Stimulated activated effector memory CD8-positive, alpha-beta T cell treated with anti-CD3 and anti-CD28 coated beads, Interleukin-12 subunit alpha, Interleukin-12 subunit beta, amount 100 ng/mL, for 72 hours (primary cell): ENCODE data around the gene SLC9C1.

Experiments
- ATAC-seq: fragments of 150-1000 bp; cut with Tn5 transposase; 2 replicates; pipeline ENCODE4 v1.10.0; 2021
- DNase-seq, 2 donors: peaks; one replicate each; pipeline ENCODE4 v3.0.0; 2021 to 2022; ENCODE audit warnings: low spot score in 2 of 2
- H3K27ac Mint-ChIP-seq: one replicate; pipeline ENCODE4 v1.8.0; 2022; ENCODE audit warnings: mild to moderate bottlenecking, mixed read lengths
- H3K36me3 Mint-ChIP-seq: one replicate; pipeline ENCODE4 v1.8.0; 2022; ENCODE audit warnings: mild to moderate bottlenecking, mixed read lengths
- H3K4me1 Mint-ChIP-seq: one replicate; pipeline ENCODE4 v1.8.0; 2022; ENCODE audit warnings: mixed read lengths
- H3K4me3 Mint-ChIP-seq: one replicate; pipeline ENCODE4 v1.8.0; 2022; ENCODE audit warnings: mild to moderate bottlenecking, mixed read lengths
- H3K9me3 Mint-ChIP-seq: one replicate; pipeline ENCODE4 v1.8.0; 2022; ENCODE audit warnings: mixed read lengths

SLC9C1 gene

DNA sequence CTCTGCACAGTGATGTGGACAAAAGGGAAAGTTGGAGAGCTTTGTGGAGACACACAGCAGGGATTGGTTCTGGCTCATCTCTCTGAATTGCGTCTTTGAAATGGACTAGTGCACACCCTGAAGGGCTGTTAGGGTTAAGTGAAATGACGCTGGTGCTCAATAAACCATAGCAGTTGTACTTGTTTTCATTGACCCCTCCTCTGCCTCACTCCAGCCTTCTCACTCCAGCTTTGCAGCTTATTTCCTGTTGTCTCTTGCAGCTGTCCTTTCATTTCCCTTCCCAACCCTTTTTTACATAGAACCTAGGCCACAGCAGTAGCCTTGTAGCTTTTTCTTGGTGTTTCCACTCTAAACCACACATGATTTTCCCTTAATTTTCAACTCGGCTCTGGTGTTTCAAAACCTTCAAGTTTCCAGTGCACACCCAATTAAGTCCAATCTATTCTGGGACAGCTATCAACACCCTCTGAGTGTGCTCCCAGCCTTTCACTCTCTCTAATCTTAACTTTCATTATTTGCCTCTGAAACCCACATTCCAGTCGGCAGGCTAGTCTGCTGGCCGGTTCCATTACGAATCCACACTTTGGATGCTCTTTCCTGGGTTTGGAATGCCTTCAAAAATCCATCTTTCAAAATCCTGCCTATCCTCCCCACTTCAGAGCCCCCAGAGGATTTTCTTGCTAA, 201.4 kb downstream of the SLC9C1 start:
- H3K4me1 Mint-ChIP-seq = peaks cover 6% of the 10 kb centered on the region
- H3K9me3 Mint-ChIP-seq = no peaks in the 10 kb centered on the region
- no peak overlapping the region for H3K27ac Mint-ChIP-seq
- H3K4me3 Mint-ChIP-seq = no peak overlapping the region
- H3K36me3 Mint-ChIP-seq = no peaks in the 10 kb centered on the region
- DNase-seq (no peak), ATAC-seq (no peak)

DNA sequence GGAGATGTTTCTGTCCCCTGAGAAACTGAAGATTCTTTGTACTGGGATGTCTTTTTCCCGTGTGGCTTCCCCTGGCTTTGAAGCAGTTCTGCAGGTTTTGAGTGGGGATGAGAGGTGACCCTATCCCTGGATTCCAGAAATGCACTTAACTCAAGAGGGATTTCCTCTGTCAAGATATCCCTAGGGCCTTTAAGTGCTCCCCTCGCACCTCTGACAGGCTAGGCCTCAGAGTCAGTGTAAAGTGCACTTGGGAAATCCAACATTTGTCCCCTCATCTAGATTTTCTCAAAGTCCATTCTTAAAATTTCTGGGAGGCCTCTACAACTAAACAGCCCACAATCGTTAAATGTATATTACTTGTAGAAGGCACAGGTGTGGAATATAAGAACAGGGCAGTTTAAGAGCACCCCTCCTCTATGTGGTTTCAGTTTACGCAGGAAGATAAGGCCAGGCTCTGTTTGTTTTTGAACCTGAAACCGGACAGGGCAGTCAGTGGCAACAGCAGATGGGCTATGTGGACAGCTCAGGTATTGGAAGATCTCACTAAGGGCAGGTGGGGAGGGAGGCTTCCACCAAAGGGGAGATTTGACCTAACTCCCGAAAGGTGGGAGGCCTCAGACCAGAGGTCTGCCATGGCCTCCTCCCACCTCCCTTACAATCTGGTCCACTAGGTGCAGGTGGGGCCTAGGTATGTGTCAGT, 203.0 kb downstream of the SLC9C1 start:
- Mint-ChIP-seq H3K27ac (no peak overlapping the region), H3K4me3 (no peak overlapping the region), H3K9me3 (no peaks in the 10 kb centered on the region), H3K36me3 (no peaks in the 10 kb centered on the region), H3K4me1 (peaks cover 12% of the 10 kb centered on the region)
- no peak for ATAC-seq
- no peak for DNase-seq
